ENCODE results near the gene KRT80. TPM values are rescaled to one million over a fixed set of nuclear protein-coding genes. Genes with fewer than 3 reads are reported as not detected.

The KRT80 gene
- total and polyA plus RNA-seq, 10 donors = 0.03 to 0.37 (median 0.17) TPM; not detected in 7

DNA sequence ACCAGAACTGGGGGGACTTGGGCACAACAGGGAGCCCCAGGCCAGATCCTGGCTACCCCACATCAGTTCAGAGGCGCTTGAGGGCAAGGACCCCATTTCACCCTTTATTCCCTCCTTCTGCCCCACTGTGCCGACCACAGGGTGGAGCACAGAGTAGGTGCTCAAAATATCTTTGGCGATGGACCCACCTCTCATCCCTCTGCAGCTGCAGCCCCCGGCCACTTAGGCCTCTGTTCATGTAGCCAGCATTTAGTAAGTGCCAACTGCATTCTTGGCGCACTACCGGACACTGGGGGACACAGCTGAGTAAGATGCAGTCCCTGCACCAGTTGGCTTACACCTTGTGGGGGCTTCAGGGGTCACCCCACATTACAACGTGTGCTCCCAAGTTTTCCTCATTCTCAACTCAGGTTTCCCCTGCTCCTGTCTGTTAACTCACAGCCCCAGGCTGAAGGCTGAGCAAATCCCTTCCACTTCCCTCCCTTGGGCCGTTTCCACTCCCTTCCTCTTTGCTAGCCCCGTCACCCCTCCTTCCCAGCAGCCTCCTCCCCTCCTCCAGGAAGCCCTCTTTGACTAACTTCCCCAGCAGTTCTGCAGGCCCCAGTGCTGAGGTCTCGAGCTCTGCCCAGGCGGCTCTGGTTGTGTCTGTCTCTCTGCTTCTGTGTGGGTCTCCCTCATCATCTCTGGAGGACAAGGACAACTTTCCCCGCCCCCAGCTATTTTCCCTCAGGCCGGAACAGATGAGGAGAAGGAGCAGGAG is 26.5 kb downstream of the KRT80 start:
- DNase-seq = no peak
- no peaks in the 10 kb centered on the region for H3K36me3 ChIP-seq
- TF ChIP-seq, protein P1, sequence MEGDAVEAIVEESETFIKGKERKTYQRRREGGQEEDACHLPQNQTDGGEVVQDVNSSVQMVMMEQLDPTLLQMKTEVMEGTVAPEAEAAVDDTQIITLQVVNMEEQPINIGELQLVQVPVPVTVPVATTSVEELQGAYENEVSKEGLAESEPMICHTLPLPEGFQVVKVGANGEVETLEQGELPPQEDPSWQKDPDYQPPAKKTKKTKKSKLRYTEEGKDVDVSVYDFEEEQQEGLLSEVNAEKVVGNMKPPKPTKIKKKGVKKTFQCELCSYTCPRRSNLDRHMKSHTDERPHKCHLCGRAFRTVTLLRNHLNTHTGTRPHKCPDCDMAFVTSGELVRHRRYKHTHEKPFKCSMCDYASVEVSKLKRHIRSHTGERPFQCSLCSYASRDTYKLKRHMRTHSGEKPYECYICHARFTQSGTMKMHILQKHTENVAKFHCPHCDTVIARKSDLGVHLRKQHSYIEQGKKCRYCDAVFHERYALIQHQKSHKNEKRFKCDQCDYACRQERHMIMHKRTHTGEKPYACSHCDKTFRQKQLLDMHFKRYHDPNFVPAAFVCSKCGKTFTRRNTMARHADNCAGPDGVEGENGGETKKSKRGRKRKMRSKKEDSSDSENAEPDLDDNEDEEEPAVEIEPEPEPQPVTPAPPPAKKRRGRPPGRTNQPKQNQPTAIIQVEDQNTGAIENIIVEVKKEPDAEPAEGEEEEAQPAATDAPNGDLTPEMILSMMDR (IDR thresholded peaks at IDR 0.05 in 8 of 11, conservative IDR thresholded peaks at IDR 0.05 in 3 of 11) = no peak
- TF ChIP-seq POLR2A (IDR thresholded peaks at IDR 0.05) (no peak), POLR2AphosphoS5 (IDR thresholded peaks at IDR 0.05) (no peak)
- H3K4me1 ChIP-seq = peaks cover 0 to 44% (median 15%) of the 10 kb centered on the region in 6 donors
- peak overlapping the region in 1 of 8 donors; percentile 4 for H3K27ac ChIP-seq
- H3K4me3 ChIP-seq = no peak overlapping the region
- intact Hi-C loops (cut with DNase I; ENCODE audit: low total_unique reads) = no loop called here
- H3K9me3 ChIP-seq = no peaks in the 10 kb centered on the region
- no peaks in the 10 kb centered on the region for H3K27me3 ChIP-seq (replicated peaks in 1 of 7)
- 66 to 85% (median 69%) methylated on average over 13 of the region's 13 CpGs for WGBS, 5 donors

- no peaks in the 10 kb centered on the region for H3K27me3 ChIP-seq (replicated peaks in 1 of 7)
- H3K4me3 ChIP-seq = no peak overlapping the region
- WGBS, 5 donors = 85 to 93% (median 91%) methylated on average over 13 of the region's 13 CpGs
- H3K4me1 ChIP-seq = peaks cover 0 to 38% (median 15%) of the 10 kb centered on the region in 6 donors
- no peak overlapping the region for H3K27ac ChIP-seq
- H3K9me3 ChIP-seq = no peaks in the 10 kb centered on the region
- DNase-seq = no peak
- intact Hi-C loops (cut with DNase I; ENCODE audit: low total_unique reads) = no loop called here
- H3K36me3 ChIP-seq = no peaks in the 10 kb centered on the region
- TF ChIP-seq POLR2AphosphoS5 (IDR thresholded peaks at IDR 0.05) = no peak
Measured at GRCh38 chr12:52164624-52165023, 27.2 kb downstream of the KRT80 start.

- Histone ChIP-seq H3K9me3 (no peaks in the 10 kb centered on the region), H3K4me1 (peaks cover 0 to 30% (median 15%) of the 10 kb centered on the region in 6 donors), H3K4me3 (no peak overlapping the region), H3K27ac (peak overlapping the region in 3 of 8 donors; percentile 21 to 51 (median 23)), H3K27me3 (replicated peaks in 1 of 7) (no peaks in the 10 kb centered on the region), H3K36me3 (no peaks in the 10 kb centered on the region)
- intact Hi-C loops (cut with DNase I; ENCODE audit: low total_unique reads) = no loop called here
- DNase-seq = no peak
- WGBS, 5 donors = 76 to 79% (median 78%) methylated on average over 3 of the region's 3 CpGs
- TF ChIP-seq POLR2A (IDR thresholded peaks at IDR 0.05) (no peak), POLR2AphosphoS5 (IDR thresholded peaks at IDR 0.05) (no peak)
- TF ChIP-seq, protein P1 (IDR thresholded peaks at IDR 0.05 in 8 of 11, conservative IDR thresholded peaks at IDR 0.05 in 3 of 11) = no peak
Measured at GRCh38 chr12:52162981-52163380, 28.8 kb downstream of the KRT80 start.

DNA sequence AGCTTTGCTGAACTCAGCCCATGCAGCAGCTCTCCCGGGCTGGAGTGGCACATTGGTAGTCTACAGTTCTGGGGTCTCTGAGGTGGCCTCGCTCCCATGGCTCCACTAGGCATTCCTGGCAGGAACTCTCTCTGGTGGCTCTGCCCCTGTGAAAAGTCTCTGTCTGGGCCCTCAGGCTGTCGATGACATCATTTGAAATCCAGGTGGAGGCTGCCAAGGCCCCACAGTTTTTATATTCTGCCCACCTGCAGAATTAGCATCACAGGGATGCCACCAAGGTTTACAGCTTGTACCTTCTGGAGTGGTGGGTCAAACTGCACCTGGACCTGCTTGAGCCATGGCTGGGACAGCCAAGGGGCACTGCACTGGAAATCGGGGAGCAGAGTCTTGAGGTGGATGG is 31.6 kb downstream of the KRT80 start:
- WGBS, 5 donors = 79 to 98% (median 92%) methylated on average over 3 to 4 of the region's 4 CpGs
- H3K4me3 ChIP-seq = no peak overlapping the region
- intact Hi-C loops (cut with DNase I; ENCODE audit: low total_unique reads) = no loop called here
- TF ChIP-seq, protein P1 (IDR thresholded peaks at IDR 0.05 in 8 of 11, conservative IDR thresholded peaks at IDR 0.05 in 3 of 11) = no peak
- TF ChIP-seq POLR2AphosphoS5 (IDR thresholded peaks at IDR 0.05) (no peak), POLR2A (IDR thresholded peaks at IDR 0.05) (no peak)
- no peaks in the 10 kb centered on the region for H3K27me3 ChIP-seq (replicated peaks in 1 of 7)
- DNase-seq = no peak
- peaks cover 0 to 22% (median 15%) of the 10 kb centered on the region in 6 donors for H3K4me1 ChIP-seq
- H3K9me3 ChIP-seq = no peaks in the 10 kb centered on the region
- H3K36me3 ChIP-seq = no peaks in the 10 kb centered on the region
- H3K27ac ChIP-seq = no peak overlapping the region

Measured in spleen (tissue), 11 donors.